ENCODE measurements around the gene PTP4A1. TPM values are rescaled to one million over a fixed set of nuclear protein-coding genes. Genes with fewer than 3 reads are reported as not detected.

The PTP4A1 gene
- polyA plus RNA-seq, 1 donor from 2014 or later: 57.6 TPM

DNA sequence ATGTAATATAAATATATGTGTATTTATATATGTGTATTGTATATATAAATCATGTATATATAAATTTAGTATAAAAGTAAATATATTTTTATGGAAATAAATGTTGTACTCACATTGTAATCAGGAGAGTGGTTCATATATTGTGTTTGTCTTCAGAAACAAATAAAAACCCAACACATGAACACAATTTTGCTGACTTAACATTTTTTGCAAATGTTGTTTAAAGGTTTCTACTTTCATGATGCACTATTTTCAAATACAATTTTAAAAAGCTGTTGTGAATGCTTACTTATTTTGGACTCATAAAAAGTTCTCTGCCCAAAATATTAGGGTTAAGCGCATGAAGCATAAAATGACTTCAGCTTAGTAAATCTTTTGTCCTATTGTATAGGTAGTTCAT, 39.3 kb downstream of the PTP4A1 start:
- Histone ChIP-seq H4K20me1 (ENCODE audit: insufficient read depth) (no peaks in the 10 kb centered on the region), H3K9me2 (ENCODE audit: insufficient read depth, low read length) (no peaks in the 10 kb centered on the region), H3K79me2 (replicated peaks; ENCODE audit: insufficient read depth, low read length) (no peaks in the 10 kb centered on the region), H3K27me3 (ENCODE audit: insufficient read depth, low read depth, low read length) (no peaks in the 10 kb centered on the region), H3K27ac (ENCODE audit: low read length) (no peak overlapping the region), H3F3A (ENCODE audit: insufficient read depth, low read length, poor library complexity, severe bottlenecking) (no peaks in the 10 kb centered on the region), H3K4me3 (ENCODE audit: low read length) (no peak overlapping the region), H3K4me2 (ENCODE audit: low read length) (no peak overlapping the region), H2AFZ (ENCODE audit: low read depth, low read length) (no peak overlapping the region), H3K36me3 (ENCODE audit: insufficient read depth, low read length) (no peaks in the 10 kb centered on the region), H3K9ac (ENCODE audit: low read length) (no peak overlapping the region), H3K9me3 (ENCODE audit: low read length) (no peaks in the 10 kb centered on the region)
- no peak for TF ChIP-seq EP300 (conservative IDR thresholded peaks at IDR 0.05; ENCODE audit: poor library complexity, severe bottlenecking)
- TF ChIP-seq EZH2 (IDR thresholded peaks at IDR 0.05; ENCODE audit: borderline replicate concordance, insufficient read depth, low read length, poor library complexity, severe bottlenecking): no peak
- TF ChIP-seq MXI1 (conservative IDR thresholded peaks at IDR 0.05; ENCODE audit: poor library complexity, severe bottlenecking): no peak
- TF ChIP-seq REST (IDR thresholded peaks at IDR 0.05; ENCODE audit: borderline replicate concordance): no peak
- TF ChIP-seq SMC3 (conservative IDR thresholded peaks at IDR 0.05; ENCODE audit: poor library complexity): no peak
- TF ChIP-seq, protein P1, sequence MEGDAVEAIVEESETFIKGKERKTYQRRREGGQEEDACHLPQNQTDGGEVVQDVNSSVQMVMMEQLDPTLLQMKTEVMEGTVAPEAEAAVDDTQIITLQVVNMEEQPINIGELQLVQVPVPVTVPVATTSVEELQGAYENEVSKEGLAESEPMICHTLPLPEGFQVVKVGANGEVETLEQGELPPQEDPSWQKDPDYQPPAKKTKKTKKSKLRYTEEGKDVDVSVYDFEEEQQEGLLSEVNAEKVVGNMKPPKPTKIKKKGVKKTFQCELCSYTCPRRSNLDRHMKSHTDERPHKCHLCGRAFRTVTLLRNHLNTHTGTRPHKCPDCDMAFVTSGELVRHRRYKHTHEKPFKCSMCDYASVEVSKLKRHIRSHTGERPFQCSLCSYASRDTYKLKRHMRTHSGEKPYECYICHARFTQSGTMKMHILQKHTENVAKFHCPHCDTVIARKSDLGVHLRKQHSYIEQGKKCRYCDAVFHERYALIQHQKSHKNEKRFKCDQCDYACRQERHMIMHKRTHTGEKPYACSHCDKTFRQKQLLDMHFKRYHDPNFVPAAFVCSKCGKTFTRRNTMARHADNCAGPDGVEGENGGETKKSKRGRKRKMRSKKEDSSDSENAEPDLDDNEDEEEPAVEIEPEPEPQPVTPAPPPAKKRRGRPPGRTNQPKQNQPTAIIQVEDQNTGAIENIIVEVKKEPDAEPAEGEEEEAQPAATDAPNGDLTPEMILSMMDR (IDR thresholded peaks at IDR 0.05; ENCODE audit: poor library complexity, severe bottlenecking): no peak
- no peak for TF ChIP-seq RAD21 (conservative IDR thresholded peaks at IDR 0.05)
- TF ChIP-seq POLR2AphosphoS5 (IDR thresholded peaks at IDR 0.05): no peak
- TF ChIP-seq TAF1 (IDR thresholded peaks at IDR 0.05; ENCODE audit: low read depth): no peak

DNA sequence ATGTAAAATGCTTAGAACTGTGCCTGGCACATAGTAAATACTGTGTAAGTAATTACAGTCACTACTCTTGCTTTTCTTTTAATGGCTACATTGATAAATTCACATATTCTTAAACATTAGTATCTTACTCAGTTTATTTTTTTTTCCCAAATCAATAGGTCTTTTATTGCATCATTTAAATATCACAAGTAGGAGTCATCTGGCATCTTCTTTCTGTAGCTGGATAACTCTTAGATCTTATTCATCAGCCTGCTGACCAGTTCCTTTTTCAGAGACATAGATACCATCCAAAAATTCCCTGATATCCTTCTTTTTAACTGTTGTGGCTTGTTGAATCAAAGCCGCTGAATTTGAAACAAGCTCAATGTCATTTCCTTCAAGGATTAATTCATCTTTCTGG, 43.3 kb downstream of the PTP4A1 start:
- H4K20me1 ChIP-seq (ENCODE audit: insufficient read depth): no peaks in the 10 kb centered on the region
- no peak overlapping the region for H3K4me2 ChIP-seq (ENCODE audit: low read length)
- no peaks in the 10 kb centered on the region for H3K79me2 ChIP-seq (replicated peaks; ENCODE audit: insufficient read depth, low read length)
- H3K36me3 ChIP-seq (ENCODE audit: insufficient read depth, low read length): no peaks in the 10 kb centered on the region
- H3K4me3 ChIP-seq (ENCODE audit: low read length): no peak overlapping the region
- TF ChIP-seq REST (IDR thresholded peaks at IDR 0.05; ENCODE audit: borderline replicate concordance) (no peak), POLR2AphosphoS5 (IDR thresholded peaks at IDR 0.05) (no peak), MXI1 (conservative IDR thresholded peaks at IDR 0.05; ENCODE audit: poor library complexity, severe bottlenecking) (no peak), EZH2 (IDR thresholded peaks at IDR 0.05; ENCODE audit: borderline replicate concordance, insufficient read depth, low read length, poor library complexity, severe bottlenecking) (no peak), RAD21 (conservative IDR thresholded peaks at IDR 0.05) (no peak), TAF1 (IDR thresholded peaks at IDR 0.05; ENCODE audit: low read depth) (no peak), EP300 (conservative IDR thresholded peaks at IDR 0.05; ENCODE audit: poor library complexity, severe bottlenecking) (no peak)
- no peak overlapping the region for H2AFZ ChIP-seq (ENCODE audit: low read depth, low read length)
- no peak overlapping the region for H3K27ac ChIP-seq (ENCODE audit: low read length)
- no peaks in the 10 kb centered on the region for H3F3A ChIP-seq (ENCODE audit: insufficient read depth, low read length, poor library complexity, severe bottlenecking)
- H3K9me3 ChIP-seq (ENCODE audit: low read length): no peaks in the 10 kb centered on the region
- H3K27me3 ChIP-seq (ENCODE audit: insufficient read depth, low read depth, low read length): no peaks in the 10 kb centered on the region
- no peak overlapping the region for H3K9ac ChIP-seq (ENCODE audit: low read length)
- no peaks in the 10 kb centered on the region for H3K9me2 ChIP-seq (ENCODE audit: insufficient read depth, low read length)

Small RNAs within 50 kb of the gene (small RNA-seq; reads per million reads assigned to genes)
- 0 reads per million in 3 experiments for gene AL513043.1

Other genes with a start within 250 kb of the PTP4A1 start
- 20.9 and 21.1 TPM in 2 replicates for gene PHF3, start 63.3 kb downstream of the PTP4A1 start, polyA plus RNA-seq

All from neural cell (in vitro differentiated cells).